Measurements from ENCODE around the gene ZNF726. TPM values are rescaled to one million over a fixed set of nuclear protein-coding genes. Genes with fewer than 3 reads are reported as not detected.

Gene ZNF726
- total RNA-seq, 1 experiment from 2014 or later = 0.80 TPM

DNA sequence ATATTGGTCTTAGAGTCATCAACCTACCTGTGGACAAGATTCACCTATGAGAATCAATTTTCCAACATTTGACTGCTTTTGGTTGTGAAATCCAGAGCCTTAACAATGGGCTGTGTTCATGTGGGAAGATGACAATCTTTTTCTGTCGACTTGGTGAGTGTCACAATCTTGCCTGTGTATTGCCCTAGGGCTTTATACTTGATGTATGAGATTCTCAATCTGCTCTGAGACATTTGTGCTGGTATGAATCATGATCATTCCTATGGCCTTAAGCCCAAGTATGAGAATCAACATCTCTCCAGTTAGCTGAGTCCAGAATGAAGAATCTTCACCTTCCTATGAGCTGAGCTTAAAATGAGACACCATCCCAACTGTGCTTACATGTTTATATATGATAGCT is 68.7 kb downstream of the ZNF726 start:
- no peak for DNase-seq (ENCODE audit: low spot score)
- no peak overlapping the region for H3K4me3 ChIP-seq (ENCODE audit: low read depth, low read length, poor library complexity, severe bottlenecking)
- H3K36me3 ChIP-seq (ENCODE audit: insufficient read depth, low read length, poor library complexity, severe bottlenecking) = no peaks in the 10 kb centered on the region
- H3K27me3 ChIP-seq (replicated peaks; ENCODE audit: insufficient read depth, low read depth, low read length, poor library complexity) = no peaks in the 10 kb centered on the region
- no peak overlapping the region for H3K27ac ChIP-seq (ENCODE audit: low read depth, low read length, poor library complexity, severe bottlenecking)
- ChIA-PET POLR2A (ENCODE audit: low non-redundant PET) (no interaction called here), CTCF (no interaction called here)
- BruUV-seq (replicated peaks) = no TSS peak
- intact Hi-C loops (cut with micrococcal nuclease; ENCODE audit: unreplicated experiment) = no loop called here
- H3K4me1 ChIP-seq (ENCODE audit: insufficient read depth, low read length, poor library complexity, severe bottlenecking) = no peaks in the 10 kb centered on the region
- no peak for TF ChIP-seq CTCF (conservative IDR thresholded peaks at IDR 0.05; ENCODE audit: low read depth, low read length)
- TF ChIP-seq EZH2 (IDR thresholded peaks at IDR 0.05; ENCODE audit: borderline replicate concordance, low read depth, low read length, poor library complexity, severe bottlenecking) = no peak
- peaks cover 26% of the 10 kb centered on the region for H3K9me3 ChIP-seq (ENCODE audit: low read depth, low read length, poor library complexity, severe bottlenecking)

Other genes starting within 250 kb of the ZNF726 start
- 9.3 and 11.3 TPM in 2 replicates for gene ZNF675, start 227.7 kb upstream of the ZNF726 start, total RNA-seq (2021)
- 0.07 and 0.15 TPM in 2 replicates for gene ZNF681, start 156.0 kb upstream of the ZNF726 start, total RNA-seq (2021)
- gene ZNF254, start 172.3 kb downstream of the ZNF726 start, total RNA-seq (2021) = 15.5 and 18.7 TPM in 2 replicates

Measured in A673 (cell line).